ENCODE data around the gene C6orf120.

GRCh38 chr6:169726049-169726400 lies 24.1 kb downstream of the C6orf120 start:
- TF ChIP-seq, protein P1, sequence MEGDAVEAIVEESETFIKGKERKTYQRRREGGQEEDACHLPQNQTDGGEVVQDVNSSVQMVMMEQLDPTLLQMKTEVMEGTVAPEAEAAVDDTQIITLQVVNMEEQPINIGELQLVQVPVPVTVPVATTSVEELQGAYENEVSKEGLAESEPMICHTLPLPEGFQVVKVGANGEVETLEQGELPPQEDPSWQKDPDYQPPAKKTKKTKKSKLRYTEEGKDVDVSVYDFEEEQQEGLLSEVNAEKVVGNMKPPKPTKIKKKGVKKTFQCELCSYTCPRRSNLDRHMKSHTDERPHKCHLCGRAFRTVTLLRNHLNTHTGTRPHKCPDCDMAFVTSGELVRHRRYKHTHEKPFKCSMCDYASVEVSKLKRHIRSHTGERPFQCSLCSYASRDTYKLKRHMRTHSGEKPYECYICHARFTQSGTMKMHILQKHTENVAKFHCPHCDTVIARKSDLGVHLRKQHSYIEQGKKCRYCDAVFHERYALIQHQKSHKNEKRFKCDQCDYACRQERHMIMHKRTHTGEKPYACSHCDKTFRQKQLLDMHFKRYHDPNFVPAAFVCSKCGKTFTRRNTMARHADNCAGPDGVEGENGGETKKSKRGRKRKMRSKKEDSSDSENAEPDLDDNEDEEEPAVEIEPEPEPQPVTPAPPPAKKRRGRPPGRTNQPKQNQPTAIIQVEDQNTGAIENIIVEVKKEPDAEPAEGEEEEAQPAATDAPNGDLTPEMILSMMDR (IDR thresholded peaks at IDR 0.05), result no peak
- TF ChIP-seq POLR2A (IDR thresholded peaks at IDR 0.05), result no peak
